GM19193 (cell line): ENCODE results near the gene TRIM14.

Experiments
- POLR2A ChIP-seq: IDR thresholded peaks from 4 replicates; pipeline ENCODE4 v1.6.1; 2011; ENCODE audit not compliant: insufficient read depth, insufficient read length; ENCODE audit errors: extremely low read depth

Gene TRIM14

GRCh38 chr9:98127226-98127625, 8.2 kb upstream of the TRIM14 start:
- no peak for TF ChIP-seq POLR2A

GRCh38 chr9:98124637-98125426, 5.8 kb upstream of the TRIM14 start:
- TF ChIP-seq POLR2A: no peak

- TF ChIP-seq POLR2A: no peak
These were observed 2.0 kb upstream of the TRIM14 start for GRCh38 chr9:98121058-98121457.

- no peak for TF ChIP-seq POLR2A
These were observed 1.5 kb upstream of the TRIM14 start for GRCh38 chr9:98120476-98120875.

GRCh38 chr9:98117984-98118639, 910 bp downstream of the TRIM14 start:
- peak; percentile 12 for TF ChIP-seq POLR2A

- no peak for TF ChIP-seq POLR2A
These were observed 10.0 kb downstream of the TRIM14 start for GRCh38 chr9:98109052-98109451.

GRCh38 chr9:98108531-98109031, 10.4 kb downstream of the TRIM14 start:
- no peak for TF ChIP-seq POLR2A

GRCh38 chr9:98107926-98108325, 11.1 kb downstream of the TRIM14 start:
- TF ChIP-seq POLR2A: no peak

GRCh38 chr9:98105006-98105405, 14.0 kb downstream of the TRIM14 start:
- no peak for TF ChIP-seq POLR2A

- no peak for TF ChIP-seq POLR2A
These were observed 14.6 kb downstream of the TRIM14 start for GRCh38 chr9:98104445-98104881.

- TF ChIP-seq POLR2A: no peak
These were observed 17.2 kb downstream of the TRIM14 start for GRCh38 chr9:98101868-98102273.

GRCh38 chr9:98101416-98101815, 17.6 kb downstream of the TRIM14 start:
- no peak for TF ChIP-seq POLR2A

GRCh38 chr9:98100456-98100855, 18.6 kb downstream of the TRIM14 start:
- TF ChIP-seq POLR2A: no peak

GRCh38 chr9:98099898-98100297, 19.1 kb downstream of the TRIM14 start:
- TF ChIP-seq POLR2A: no peak

- no peak for TF ChIP-seq POLR2A
These were observed 19.7 kb downstream of the TRIM14 start for GRCh38 chr9:98099346-98099745.

GRCh38 chr9:98097836-98098235, 21.2 kb downstream of the TRIM14 start:
- TF ChIP-seq POLR2A: no peak
